22Rv1 (cell line): Measurements from ENCODE around the gene VPS35L.

Experiments
- CTCF ChIP-seq: fragments of 450-650 bp; IDR thresholded peaks from 2 replicates; pipeline ENCODE4 v1.5.1; 2017; ENCODE audit warnings: mild to moderate bottlenecking
- ZFX ChIP-seq: fragments of 450-650 bp; IDR thresholded peaks from 2 replicates; pipeline ENCODE4 v1.6.1; 2017; ENCODE audit warnings: antibody characterized with exemption, borderline replicate concordance

DNA sequence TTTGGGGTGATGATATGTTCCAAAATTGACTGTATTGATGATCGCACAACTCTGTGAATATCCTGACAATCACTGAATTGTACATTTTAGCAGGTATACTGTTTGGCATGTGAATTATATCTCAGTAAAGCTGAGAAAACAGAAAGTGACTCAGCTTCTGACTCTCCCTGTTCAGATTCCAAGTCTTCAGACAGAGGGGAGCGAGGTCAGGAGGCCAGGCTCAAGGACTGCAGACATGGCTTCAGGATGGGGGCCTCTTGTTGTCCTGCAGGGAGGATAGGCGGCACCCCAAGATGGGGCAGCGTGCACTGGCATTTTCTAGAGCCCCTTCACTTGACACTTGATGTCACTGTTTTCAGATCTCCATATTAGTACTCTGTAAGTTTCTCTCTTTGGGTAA lies 116.9 kb downstream of the VPS35L start:
- TF ChIP-seq CTCF (no peak), ZFX (no peak)
